Trophoblast cell (in vitro differentiated cells and primary cell): ENCODE measurements around the gene SCYGR2.

Experiments used
- DNase-seq, 2 donors: peaks; one replicate each; pipeline ENCODE4 v3.0.0-alpha.2; 2016
- H2AFZ ChIP-seq: 2 replicates; pipeline ENCODE4 v1.6.1; 2013; ENCODE audit warnings: low read length, moderate library complexity, mild to moderate bottlenecking; ENCODE audit not compliant: insufficient read depth, poor library complexity
- H2AK5ac ChIP-seq: 2 replicates; pipeline ENCODE4 v1.6.1; 2013; ENCODE audit warnings: mild to moderate bottlenecking, low read length
- H2BK120ac ChIP-seq: 2 replicates; pipeline ENCODE4 v1.6.1; 2013; ENCODE audit warnings: low read length, mild to moderate bottlenecking, moderate library complexity; ENCODE audit not compliant: insufficient read depth, poor library complexity
- H2BK12ac ChIP-seq: 2 replicates; pipeline ENCODE4 v1.6.1; 2013; ENCODE audit warnings: mild to moderate bottlenecking, low read length, moderate library complexity
- H2BK5ac ChIP-seq: 2 replicates; pipeline ENCODE4 v1.6.1; 2013; ENCODE audit warnings: low read length, low read depth, moderate library complexity, mild to moderate bottlenecking; ENCODE audit not compliant: poor library complexity
- H3K14ac ChIP-seq: 2 replicates; pipeline ENCODE4 v1.6.1; 2013; ENCODE audit warnings: mild to moderate bottlenecking, low read length
- H3K18ac ChIP-seq: 2 replicates; pipeline ENCODE4 v1.6.1; 2013; ENCODE audit warnings: mild to moderate bottlenecking, low read length
- H3K23ac ChIP-seq: 2 replicates; pipeline ENCODE4 v1.6.1; 2013; ENCODE audit warnings: low read length
- H3K27ac ChIP-seq: 2 replicates; pipeline ENCODE4 v1.5.1; 2013; ENCODE audit warnings: low read depth, mild to moderate bottlenecking, inconsistent platforms, low read length, moderate library complexity
- H3K27me3 ChIP-seq: 2 replicates; pipeline ENCODE4 v1.6.1; 2013; ENCODE audit warnings: inconsistent platforms, mild to moderate bottlenecking, low read length, moderate library complexity; ENCODE audit not compliant: insufficient read depth
- H3K36me3 ChIP-seq, 2 experiments: 1 replicate in 1 of 2; 2 replicates in 1 of 2; pipeline ENCODE4 v1.6.1; 2013; ENCODE audit warnings: low read length in 2 of 2, mild to moderate bottlenecking in 2 of 2, moderate library complexity in 1 of 2; ENCODE audit not compliant: insufficient read depth in 2 of 2, control insufficient read depth in 1 of 2
- H3K4ac ChIP-seq: 2 replicates; pipeline ENCODE4 v1.6.1; 2013; ENCODE audit warnings: low read depth, mild to moderate bottlenecking, low read length, moderate library complexity
- H3K4me1 ChIP-seq, 2 experiments: 1 replicate in 1 of 2; 2 replicates in 1 of 2; pipeline ENCODE4 v1.6.1; 2013; ENCODE audit warnings: low read length in 2 of 2, mild to moderate bottlenecking in 2 of 2, moderate library complexity in 1 of 2; ENCODE audit not compliant: insufficient read depth in 2 of 2, control insufficient read depth in 1 of 2
- H3K4me2 ChIP-seq: 2 replicates; pipeline ENCODE4 v1.6.1; 2013; ENCODE audit warnings: inconsistent platforms, mild to moderate bottlenecking, low read length, moderate library complexity
- H3K4me3 ChIP-seq: 2 replicates; pipeline ENCODE4 v1.5.1; 2013; ENCODE audit warnings: mild to moderate bottlenecking, low read depth, low read length, inconsistent platforms
- H3K79me1 ChIP-seq: one replicate; pipeline ENCODE4 v1.6.1; 2013; ENCODE audit warnings: low read length
- H3K79me2 ChIP-seq: 2 replicates; pipeline ENCODE4 v1.6.1; 2013; ENCODE audit warnings: low read length, mild to moderate bottlenecking; ENCODE audit not compliant: control insufficient read depth, insufficient read depth, poor library complexity
- H3K9ac ChIP-seq: 2 replicates; pipeline ENCODE4 v1.6.1; 2013; ENCODE audit warnings: mild to moderate bottlenecking, low read length
- H3K9me3 ChIP-seq: 2 replicates; pipeline ENCODE4 v1.6.1; 2013; ENCODE audit warnings: low read depth, mild to moderate bottlenecking, control low read depth, inconsistent platforms, low read length; ENCODE audit not compliant: insufficient read depth
- H4K12ac ChIP-seq: 2 replicates; pipeline ENCODE4 v1.6.1; 2013; ENCODE audit warnings: low read depth, mild to moderate bottlenecking, low read length, moderate library complexity
- H4K8ac ChIP-seq: 2 replicates; pipeline ENCODE4 v1.6.1; 2013; ENCODE audit warnings: low read depth, mild to moderate bottlenecking, low read length, moderate library complexity
- H4K91ac ChIP-seq: one replicate; pipeline ENCODE4 v1.6.1; 2013; ENCODE audit warnings: low read depth, mild to moderate bottlenecking, low read length, moderate library complexity
- WGBS: extraction: QIAGEN DNeasy Blood & Tissue Kit; methylation state at CpG from one replicate; pipeline ENCODE4 v1.1.7; 2013; ENCODE audit warnings: missing lambda C conversion rate; ENCODE audit not compliant: insufficient read length, insufficient coverage; ENCODE audit errors: extremely low coverage; 5-methylcytosine and 5-hydroxymethylcytosine counted together

SCYGR2 gene

GRCh38 chr2:227576812-227577211 lies 21.9 kb upstream of the SCYGR2 start:
- H2AK5ac ChIP-seq, result no peak overlapping the region
- no peak overlapping the region for H3K27ac ChIP-seq
- H3K27me3 ChIP-seq, result no peaks in the 10 kb centered on the region
- no peak overlapping the region for H3K9ac ChIP-seq
- H3K4me2 ChIP-seq, result no peak overlapping the region
- H4K91ac ChIP-seq, result no peak overlapping the region
- H3K4me3 ChIP-seq, result no peak overlapping the region
- H3K18ac ChIP-seq, result no peak overlapping the region
- no peak overlapping the region for H3K4ac ChIP-seq
- H3K4me1 ChIP-seq, result no peaks in the 10 kb centered on the region
- H2BK120ac ChIP-seq, result no peak overlapping the region
- H2AFZ ChIP-seq, result no peak overlapping the region
- H3K79me1 ChIP-seq, result no peaks in the 10 kb centered on the region
- no peak for DNase-seq
- no peak overlapping the region for H4K12ac ChIP-seq
- no peaks in the 10 kb centered on the region for H3K36me3 ChIP-seq
- H2BK5ac ChIP-seq, result no peak overlapping the region
- H4K8ac ChIP-seq, result no peak overlapping the region
- no CpG with 5 or more reads among the region's 2 CpGs for WGBS
- H3K23ac ChIP-seq, result no peak overlapping the region
- H3K14ac ChIP-seq, result no peak overlapping the region
- no peaks in the 10 kb centered on the region for H3K9me3 ChIP-seq
- H2BK12ac ChIP-seq, result no peak overlapping the region
- H3K79me2 ChIP-seq, result no peaks in the 10 kb centered on the region

DNA sequence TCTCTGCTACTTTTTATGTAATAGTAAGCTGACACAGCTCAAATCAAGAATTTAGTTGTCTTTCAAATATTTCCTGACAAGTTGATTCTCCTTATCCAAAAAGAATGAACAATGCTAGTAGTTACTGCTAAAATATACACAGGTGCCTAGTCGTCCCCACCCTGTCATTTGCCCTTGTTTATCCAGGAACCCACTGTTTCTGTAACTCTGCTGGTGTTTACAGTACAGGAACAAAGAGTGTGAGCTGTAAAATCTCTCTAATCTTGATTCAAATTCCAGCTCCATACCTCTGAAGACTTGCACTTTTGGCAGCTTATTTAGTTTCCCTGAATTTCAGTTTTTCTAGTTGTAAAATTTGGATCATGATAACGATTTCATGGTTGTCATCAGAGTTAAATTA lies 21.1 kb upstream of the SCYGR2 start:
- WGBS, result no CpG with 5 or more reads among the region's 2 CpGs

DNA sequence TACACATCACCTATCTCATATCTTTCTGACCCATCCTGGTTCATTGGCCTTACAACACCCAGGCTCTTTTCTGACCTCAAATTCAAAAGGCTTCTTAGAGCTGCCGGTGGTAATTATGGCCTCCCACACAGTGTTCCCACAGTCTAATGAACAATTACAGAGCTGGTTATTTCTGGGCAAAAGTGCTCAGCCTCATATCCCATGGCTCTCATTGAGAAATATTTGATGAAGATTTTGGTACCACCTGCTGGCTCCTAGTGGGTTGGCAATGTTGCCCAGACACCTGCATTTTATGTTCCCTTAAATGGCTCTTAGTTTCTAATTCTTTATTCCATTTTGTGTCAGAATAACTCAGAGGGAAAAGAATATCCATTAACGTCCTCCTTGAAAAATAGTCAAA lies 20.1 kb upstream of the SCYGR2 start:
- Histone ChIP-seq H2BK5ac (no peak overlapping the region), H3K79me1 (no peaks in the 10 kb centered on the region), H2AK5ac (no peak overlapping the region), H3K36me3 (no peaks in the 10 kb centered on the region), H3K4ac (no peak overlapping the region), H2AFZ (no peak overlapping the region), H3K79me2 (no peaks in the 10 kb centered on the region), H2BK120ac (no peak overlapping the region), H3K27me3 (no peaks in the 10 kb centered on the region), H3K18ac (no peak overlapping the region), H3K14ac (no peak overlapping the region), H3K4me3 (no peak overlapping the region), H3K27ac (no peak overlapping the region), H3K9me3 (no peaks in the 10 kb centered on the region), H3K9ac (no peak overlapping the region), H4K8ac (no peak overlapping the region), H4K12ac (no peak overlapping the region), H4K91ac (no peak overlapping the region), H3K23ac (no peak overlapping the region), H3K4me1 (no peaks in the 10 kb centered on the region), H3K4me2 (no peak overlapping the region), H2BK12ac (no peak overlapping the region)
- no peak for DNase-seq
- no CpG with 5 or more reads among the region's 2 CpGs for WGBS

More for the DNA sequence above, 21.1 kb upstream of the SCYGR2 start:
- Histone ChIP-seq H2BK120ac (no peak overlapping the region), H3K4ac (no peak overlapping the region), H3K9me3 (no peaks in the 10 kb centered on the region), H3K27me3 (no peaks in the 10 kb centered on the region), H3K4me3 (no peak overlapping the region), H3K4me2 (no peak overlapping the region), H3K79me1 (no peaks in the 10 kb centered on the region), H2BK12ac (no peak overlapping the region), H3K14ac (no peak overlapping the region), H3K18ac (no peak overlapping the region), H4K91ac (no peak overlapping the region), H3K36me3 (no peaks in the 10 kb centered on the region), H2AFZ (no peak overlapping the region), H4K12ac (no peak overlapping the region), H3K79me2 (no peaks in the 10 kb centered on the region), H3K23ac (no peak overlapping the region), H3K4me1 (no peaks in the 10 kb centered on the region), H3K9ac (no peak overlapping the region), H2BK5ac (no peak overlapping the region), H3K27ac (no peak overlapping the region), H4K8ac (no peak overlapping the region), H2AK5ac (no peak overlapping the region)
- DNase-seq, result peak in 1 of 2 donors; percentile 20

GRCh38 chr2:227579791-227580190 lies 18.9 kb upstream of the SCYGR2 start:
- Histone ChIP-seq H3K9me3 (no peaks in the 10 kb centered on the region), H3K79me1 (no peaks in the 10 kb centered on the region), H3K36me3 (no peaks in the 10 kb centered on the region), H3K4me2 (no peak overlapping the region), H2BK5ac (no peak overlapping the region), H2BK120ac (no peak overlapping the region), H3K4me1 (no peaks in the 10 kb centered on the region), H3K79me2 (no peaks in the 10 kb centered on the region), H3K18ac (no peak overlapping the region), H3K27me3 (no peaks in the 10 kb centered on the region), H3K4ac (no peak overlapping the region), H4K12ac (no peak overlapping the region), H3K4me3 (no peak overlapping the region), H3K23ac (no peak overlapping the region), H2AK5ac (no peak overlapping the region), H2BK12ac (no peak overlapping the region), H4K91ac (no peak overlapping the region), H3K14ac (no peak overlapping the region), H2AFZ (no peak overlapping the region), H3K9ac (no peak overlapping the region), H3K27ac (no peak overlapping the region), H4K8ac (no peak overlapping the region)
- no peak for DNase-seq
- WGBS, result no CpG with 5 or more reads among the region's 1 CpG
